Sciatic nerve (tissue), 2 donors: ENCODE data around the gene ANKRD52. TPM values are rescaled to one million over a fixed set of nuclear protein-coding genes. Genes with fewer than 3 reads are reported as not detected.
"Not testable (repeated sequence)": the region's sequence is repeated elsewhere in the genome, so short reads cannot be mapped to it uniquely, and the experiment has no call there.

Source experiments
- ATAC-seq: fragments of 200-7000 bp; cut with Tn5 transposase; one replicate; pipeline ENCODE4 v1.9.1; 2020; ENCODE audit warnings: mild to moderate bottlenecking, moderate library complexity
- DNase-seq: peaks from one replicate; pipeline ENCODE4 v3.0.0-alpha.2; 2020; ENCODE audit warnings: low spot score
- intact Hi-C: fragments of 100-400 bp; cut with DNase I; formaldehyde crosslinking; loops from one replicate; pipeline ENCODE4 v1.14.2; 2022
- total RNA-seq: library from RNA; stranded (reverse); fragmentation: NEBNext Ultra II Directional; extraction: Animal tissue kit (Norgen Biotek cat#: 25700); gene quantifications from one replicate; pipeline ENCODE4 v1.2.1, GENCODE V29; 2021
- donor health status: DM: no; HTN: no; CAD: no.
- donor health status: DM: no; HTN: no; CAD: no.

The ANKRD52 gene
- total RNA-seq: 40.1 TPM

GRCh38 chr12:56258068-56258819 lies at the start of gene ANKRD52:
Gene ANKRD52, minus strand, starts transcription at chr12:56258384. Its CDS starts 115 bp downstream, at chr12:56258269.
- DNase-seq (peak; percentile 86), ATAC-seq (peak; percentile 87)
- intact Hi-C loops: no loop called here

GRCh38 chr12:56307221-56307965 lies 49.2 kb upstream of the ANKRD52 start:
- ATAC-seq (no peak), DNase-seq (no peak)
- intact Hi-C loops: no loop called here

GRCh38 chr12:56304872-56305590 lies 46.8 kb upstream of the ANKRD52 start:
- intact Hi-C loops: no loop called here
- no peak for DNase-seq
- no peak for ATAC-seq

DNA sequence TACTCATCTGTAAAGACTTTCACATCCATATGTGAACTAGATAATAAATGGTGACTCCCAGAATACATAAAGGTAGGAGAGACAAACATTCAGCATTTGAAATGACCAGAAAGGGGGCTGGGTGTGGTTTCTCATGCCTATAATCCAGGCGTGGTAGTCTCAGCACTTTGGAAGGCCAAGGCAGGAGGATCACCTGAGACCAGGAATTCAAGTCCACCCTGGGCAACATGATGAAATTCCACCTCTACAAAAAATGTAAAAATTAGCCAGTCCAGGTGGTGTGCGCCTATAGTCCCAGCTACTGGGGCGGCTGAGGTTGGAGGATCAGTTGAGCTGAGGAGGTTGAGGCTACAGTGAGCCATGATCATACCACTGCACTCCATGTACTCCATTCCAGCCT lies 46.1 kb upstream of the ANKRD52 start:
- no peak for ATAC-seq
- DNase-seq: no peak
- intact Hi-C loops: no loop called here

- DNase-seq: no peak
- ATAC-seq: peak; percentile 41
- intact Hi-C loops: no loop called here
These were observed 42.7 kb upstream of the ANKRD52 start for GRCh38 chr12:56300644-56301464.

- intact Hi-C loops: no loop called here
These were observed 41.9 kb upstream of the ANKRD52 start, which contains the start of gene CS for GRCh38 chr12:56299853-56300643. Gene CS, minus strand, starts transcription at chr12:56300330. Its CDS starts 129 bp downstream, at chr12:56300201.

DNA sequence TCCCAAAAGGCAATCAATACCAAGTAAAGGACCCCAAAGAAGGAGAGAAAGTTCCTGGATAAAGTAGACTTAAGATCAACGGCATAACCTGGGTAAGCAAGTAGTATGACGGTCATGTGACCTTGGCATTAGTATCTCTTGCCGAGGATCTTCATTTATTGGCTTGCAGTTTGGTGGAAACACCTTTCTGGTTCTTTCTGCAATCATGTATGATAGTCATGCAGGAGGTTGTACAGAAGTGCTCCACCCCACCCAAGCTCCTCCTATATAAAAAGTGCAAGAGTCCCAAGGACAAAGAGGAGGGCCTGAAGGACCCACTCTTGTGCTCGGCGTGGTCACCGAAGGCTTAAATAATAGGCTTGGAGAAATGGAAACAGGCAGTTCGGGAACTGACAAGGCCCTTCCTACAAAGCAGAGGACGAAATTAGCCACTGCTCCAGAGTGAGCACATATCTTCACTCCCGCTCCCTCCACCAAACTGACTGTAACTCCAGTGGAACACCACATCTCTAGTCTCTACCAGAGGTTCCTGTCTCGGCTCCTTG lies 41.2 kb upstream of the ANKRD52 start:
- intact Hi-C loops: no loop called here
- ATAC-seq (peak; percentile 14), DNase-seq (no peak)

More at GRCh38 chr12:56299853-56300643, 41.9 kb upstream of the ANKRD52 start, which contains the start of gene CS:
- ATAC-seq (peak; percentile 99), DNase-seq (peak; percentile 99)

DNA sequence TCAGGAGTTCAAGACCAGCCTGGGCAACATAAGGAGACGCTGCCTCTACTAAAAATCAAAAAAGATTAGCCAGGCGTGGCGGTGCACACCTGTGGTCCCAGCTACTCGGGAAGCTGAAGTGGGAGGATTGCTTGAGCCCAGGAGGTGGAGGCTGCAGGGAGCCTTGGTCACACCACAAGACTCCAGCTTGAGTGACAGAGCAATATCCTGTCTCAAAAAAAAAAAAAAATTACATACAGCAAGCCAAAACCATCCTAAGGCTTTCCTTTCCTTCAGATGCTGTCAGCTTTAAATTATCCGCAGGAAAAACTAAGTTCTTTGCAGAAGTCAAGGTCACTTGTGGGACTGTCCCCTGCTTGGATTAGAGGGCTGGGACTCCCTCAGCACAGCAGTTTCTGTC lies 40.6 kb upstream of the ANKRD52 start:
- ATAC-seq: no peak
- no peak for DNase-seq
- intact Hi-C loops: no loop called here

- DNase-seq (no peak), ATAC-seq (no peak)
- intact Hi-C loops: no loop called here
These were observed 39.2 kb upstream of the ANKRD52 start for GRCh38 chr12:56297400-56297799.

GRCh38 chr12:56296295-56296694 lies 38.1 kb upstream of the ANKRD52 start:
- ATAC-seq (no peak), DNase-seq (no peak)
- intact Hi-C loops: no loop called here

DNA sequence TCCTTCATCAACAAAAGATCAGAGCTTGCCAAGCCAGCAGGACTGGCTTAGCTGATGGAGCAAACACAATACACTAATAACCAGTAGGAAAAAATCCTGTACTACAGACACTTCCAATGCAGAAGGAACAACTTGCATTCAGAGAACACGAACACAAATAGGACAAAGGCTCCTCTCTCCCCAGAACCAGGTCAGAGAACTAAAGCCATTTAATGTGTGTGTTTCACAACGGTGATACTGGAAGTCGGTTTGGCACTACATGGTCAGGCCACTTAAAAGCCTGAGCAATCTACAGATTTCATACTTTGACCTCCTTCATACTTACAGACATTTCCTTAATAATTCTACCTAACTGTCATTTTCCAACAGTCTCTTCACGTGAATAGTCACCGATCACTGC lies 35.6 kb upstream of the ANKRD52 start:
- intact Hi-C loops: no loop called here
- no peak for ATAC-seq
- DNase-seq: no peak

DNA sequence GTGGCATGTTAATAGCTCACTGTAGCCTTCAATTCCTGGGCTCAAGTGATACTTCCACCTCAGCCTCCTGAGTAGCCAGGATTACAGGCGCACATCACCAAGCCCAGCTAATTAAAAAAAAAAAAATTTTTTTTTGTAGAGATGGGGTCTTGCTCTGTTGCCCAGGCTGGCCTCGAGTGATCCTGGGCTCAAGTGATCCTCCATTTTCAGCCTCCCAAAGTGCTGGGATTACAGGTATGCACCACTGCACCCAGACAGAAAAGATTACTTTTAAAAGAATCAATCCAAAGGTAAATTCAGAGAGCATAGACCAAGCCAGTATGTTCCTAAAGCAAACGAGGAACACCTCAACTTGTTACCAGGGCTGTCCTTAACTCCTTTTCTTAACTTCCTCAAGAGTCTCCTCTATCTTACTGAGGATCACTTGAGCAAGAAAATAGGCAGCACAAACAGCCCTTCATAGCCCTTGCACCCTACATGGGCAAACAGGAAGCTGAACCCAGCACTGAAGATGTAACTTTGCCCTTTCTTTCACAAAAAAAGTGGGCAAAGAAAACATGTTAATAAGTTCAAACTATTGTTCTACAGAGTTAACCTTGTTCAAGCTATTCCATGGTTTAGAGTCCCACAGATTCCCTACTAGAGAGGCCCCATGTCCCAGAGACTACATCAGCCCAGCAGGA lies 30.7 kb upstream of the ANKRD52 start:
- no peak for ATAC-seq
- DNase-seq: no peak
- intact Hi-C loops: no loop called here

- intact Hi-C loops: no loop called here
- no peak for DNase-seq
- ATAC-seq: peak; percentile 68
These were observed 28.1 kb upstream of the ANKRD52 start for GRCh38 chr12:56286044-56286830.

GRCh38 chr12:56284263-56284662 lies 26.1 kb upstream of the ANKRD52 start:
- ATAC-seq, intact Hi-C loops, DNase-seq: not testable (repeated sequence)

DNA sequence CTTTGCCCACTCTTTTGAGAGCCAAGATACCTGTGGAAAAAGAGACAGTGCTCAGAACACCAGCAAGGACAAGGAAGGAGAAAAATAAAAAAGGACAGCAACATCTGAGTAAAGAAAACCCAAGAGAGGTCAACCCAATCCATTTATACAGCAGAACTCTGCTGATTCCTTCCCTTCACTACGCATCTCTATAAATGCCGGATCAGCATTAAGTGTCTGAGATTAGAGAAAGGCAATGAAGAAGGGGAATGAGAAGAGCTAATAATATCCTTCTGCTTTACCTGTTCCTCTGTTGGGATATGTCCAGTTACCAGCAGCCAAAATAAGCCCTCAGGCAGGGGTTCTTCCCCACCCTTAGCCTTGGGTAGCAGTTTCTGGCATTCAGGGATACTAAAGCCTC lies 24.4 kb upstream of the ANKRD52 start:
- intact Hi-C loops: no loop called here
- DNase-seq: no peak
- no peak for ATAC-seq

DNA sequence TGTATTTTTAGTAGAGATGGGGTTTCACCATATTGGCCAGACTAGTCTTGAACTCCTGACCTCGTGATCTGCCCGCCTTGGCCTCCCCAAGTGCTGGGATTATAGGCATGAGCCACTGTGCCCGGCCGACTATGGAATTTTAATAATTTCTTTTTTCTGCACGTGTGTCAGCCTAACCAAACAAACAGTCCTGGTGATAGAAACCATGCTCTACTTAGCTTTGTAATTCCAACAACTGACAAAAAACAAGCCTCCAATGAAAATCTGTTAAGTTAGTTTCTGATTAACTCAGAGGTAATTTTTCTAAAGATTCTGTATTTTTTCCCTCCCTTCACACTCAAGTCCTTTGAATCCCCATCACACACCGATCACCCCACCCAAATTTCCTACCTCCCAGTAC lies 23.8 kb upstream of the ANKRD52 start:
- no peak for DNase-seq
- no peak for ATAC-seq
- intact Hi-C loops: no loop called here

GRCh38 chr12:56280849-56281248 lies 22.7 kb upstream of the ANKRD52 start:
- ATAC-seq (no peak), DNase-seq (no peak)
- intact Hi-C loops: no loop called here
